ENCODE measurements around the gene RIMBP2.

RIMBP2 gene

GRCh38 chr12:130545475-130545874 lies 170.6 kb downstream of the RIMBP2 start:
- no peak overlapping the region for H3K27ac ChIP-seq
- no peak for TF ChIP-seq CTCF (conservative IDR thresholded peaks at IDR 0.05)

DNA sequence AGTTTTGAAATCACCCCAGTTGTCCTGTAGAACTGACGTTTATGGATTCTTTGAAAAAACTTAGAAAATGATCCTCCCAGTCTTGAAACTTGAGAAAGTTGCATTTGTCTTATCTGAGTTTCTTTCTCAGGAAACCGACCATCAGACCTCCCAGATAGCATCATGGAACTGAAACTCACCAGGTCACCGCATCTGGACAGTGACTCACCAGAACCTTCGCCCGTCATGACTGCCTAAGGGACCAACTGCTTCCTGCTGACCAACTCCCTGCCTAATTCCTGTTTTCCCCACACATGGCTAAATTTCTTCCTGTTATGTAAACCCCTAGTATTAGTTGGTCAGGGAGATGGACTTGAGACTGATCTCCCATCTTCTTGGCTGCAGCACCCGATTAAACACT lies 175.7 kb downstream of the RIMBP2 start:
- no peak for TF ChIP-seq CTCF (conservative IDR thresholded peaks at IDR 0.05)
- no peak overlapping the region for H3K27ac ChIP-seq

GRCh38 chr12:130538343-130539095 lies 177.6 kb downstream of the RIMBP2 start:
- H3K27ac ChIP-seq, result no peak overlapping the region
- no peak for TF ChIP-seq CTCF (conservative IDR thresholded peaks at IDR 0.05)

GRCh38 chr12:130537655-130538054 lies 178.4 kb downstream of the RIMBP2 start:
- TF ChIP-seq CTCF (conservative IDR thresholded peaks at IDR 0.05), result no peak
- no peak overlapping the region for H3K27ac ChIP-seq

DNA sequence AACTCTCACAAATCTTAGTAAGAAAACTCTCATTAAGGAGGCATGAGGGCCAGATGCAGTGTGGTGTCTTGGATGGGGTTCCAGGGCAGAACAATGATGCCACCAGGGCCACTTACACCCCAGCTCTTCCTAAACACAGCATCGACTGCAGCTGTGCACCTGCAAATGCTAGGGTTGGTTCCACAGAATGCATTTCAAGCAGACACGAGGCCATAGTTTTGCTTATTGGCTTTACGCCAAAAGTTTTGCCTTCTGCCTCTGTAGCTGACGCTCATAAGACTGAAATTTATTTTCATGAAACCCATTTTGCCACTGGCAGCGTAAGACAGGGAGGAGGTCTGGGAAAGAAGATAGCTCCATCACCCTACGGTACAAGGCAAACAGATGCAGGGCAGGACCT lies 179.0 kb downstream of the RIMBP2 start:
- no peak for TF ChIP-seq CTCF (conservative IDR thresholded peaks at IDR 0.05)
- H3K27ac ChIP-seq, result no peak overlapping the region

- TF ChIP-seq CTCF (conservative IDR thresholded peaks at IDR 0.05), result no peak
- H3K27ac ChIP-seq, result no peak overlapping the region
Observed at GRCh38 chr12:130530429-130530828, 185.7 kb downstream of the RIMBP2 start.

DNA sequence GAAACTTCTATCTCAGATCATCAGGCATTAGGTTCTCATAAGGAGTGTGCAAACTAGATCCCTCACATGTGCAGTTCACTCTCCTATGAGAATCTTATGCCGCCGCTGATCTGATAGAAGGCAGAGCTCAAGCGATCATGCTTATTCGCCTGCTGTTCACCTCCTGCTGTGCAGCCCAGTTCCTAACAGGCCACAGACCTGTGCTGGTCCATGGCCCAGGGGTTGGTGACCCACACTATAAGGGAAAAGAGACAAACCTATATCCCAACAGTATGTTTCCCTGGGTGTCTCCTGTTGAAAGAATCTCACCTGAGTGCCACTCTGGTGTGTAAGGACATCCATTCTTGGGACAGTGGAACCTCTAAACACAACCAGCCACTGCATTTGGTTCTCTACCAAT lies 186.3 kb downstream of the RIMBP2 start:
- TF ChIP-seq CTCF (conservative IDR thresholded peaks at IDR 0.05), result no peak
- no peak overlapping the region for H3K27ac ChIP-seq

Measured in VCaP (cell line).